Lung (tissue), 12 donors: Measurements from ENCODE around the gene PAF1. TPM values are rescaled to one million over a fixed set of nuclear protein-coding genes. Genes with fewer than 3 reads are reported as not detected.

Experiments
- ATAC-seq: fragments of 200-7000 bp; cut with Tn5 transposase; one replicate; pipeline ENCODE4 v1.9.1; 2020; ENCODE audit warnings: moderate number of reproducible peaks; ENCODE audit not compliant: insufficient read depth, low FRiP score
- DNase-seq, 3 donors: peaks; one replicate each; pipeline ENCODE4 v3.0.0-alpha.2; 2013 to 2017
- H3K27ac ChIP-seq, 2 donors: one replicate each; pipeline ENCODE4 v1.5.1; 2013; ENCODE audit warnings: mild to moderate bottlenecking in 2 of 2, moderate library complexity in 2 of 2, control low read depth in 1 of 2, inconsistent platforms in 1 of 2, low read depth in 1 of 2, low read length in 1 of 2
- H3K27me3 ChIP-seq, 3 donors: one replicate each; pipeline ENCODE4 v1.5.1; 2013; ENCODE audit warnings: low read length in 2 of 3; ENCODE audit not compliant: control insufficient read depth in 3 of 3, insufficient read depth in 3 of 3
- H3K36me3 ChIP-seq, 4 donors: one replicate each; pipeline ENCODE4 v1.5.1; 2013; ENCODE audit warnings: low read length in 4 of 4, mild to moderate bottlenecking in 1 of 4, moderate library complexity in 1 of 4; ENCODE audit not compliant: control insufficient read depth in 4 of 4, insufficient read depth in 4 of 4
- H3K4me1 ChIP-seq, 5 donors: one replicate each; pipeline ENCODE4 v1.5.1; 2013; ENCODE audit warnings: low read length in 5 of 5, mild to moderate bottlenecking in 2 of 5, moderate library complexity in 1 of 5; ENCODE audit not compliant: control insufficient read depth in 5 of 5, insufficient read depth in 5 of 5
- H3K4me3 ChIP-seq: one replicate; pipeline ENCODE4 v1.5.1; 2013; ENCODE audit warnings: mild to moderate bottlenecking, control low read depth, moderate library complexity
- H3K9ac ChIP-seq, 2 donors: one replicate each; pipeline ENCODE4 v1.5.1; 2013; ENCODE audit warnings: low read length in 2 of 2, control low read depth in 1 of 2; ENCODE audit not compliant: insufficient read depth in 1 of 2
- H3K9me3 ChIP-seq, 4 donors: one replicate each; pipeline ENCODE4 v1.5.1; 2013; ENCODE audit warnings: low read length in 3 of 4, mild to moderate bottlenecking in 1 of 4, moderate library complexity in 1 of 4; ENCODE audit not compliant: control insufficient read depth in 4 of 4, insufficient read depth in 3 of 4
- CTCF ChIP-seq: IDR thresholded peaks from 2 replicates; pipeline ENCODE4 v1.5.1; 2012; ENCODE audit warnings: mild to moderate bottlenecking; ENCODE audit errors: control extremely low read depth, extremely low read depth
- WGBS, 2 donors: extraction: QIAGEN DNeasy Blood & Tissue Kit; methylation state at CpG; one replicate each; pipeline ENCODE4 v1.1.7; 2013; 5-methylcytosine and 5-hydroxymethylcytosine counted together
- polyA plus RNA-seq, 2 donors: library from polyadenylated mRNA; stranded (reverse); fragments of 200-250 nt; gene quantifications; one replicate each; pipeline ENCODE4 v1.2.1, GENCODE V29; 2013
- total RNA-seq, 2 donors: library from RNA; depleted of rRNA in 1 of 2; stranded (reverse); fragments of >200 nt in 1 of 2; gene quantifications; one replicate each; pipeline ENCODE4 v1.2.1, GENCODE V29; 2014 to 2021
- donor health status: control.
- donor health status: control.
- donor health status: Bipolar disorder and iron deficiency.
- donor health status: healthy.
- donor health status: DM: yes; HTN: yes; CAD: no.

Gene PAF1
- total and polyA plus RNA-seq, 4 donors: 24.8 to 41.8 (median 34.0) TPM

GRCh38 chr19:39419003-39419402 lies 28.1 kb upstream of the PAF1 start:
- ATAC-seq (no peak), DNase-seq (no peak)
- Histone ChIP-seq H3K4me1 (peaks cover 0 to 24% (median 9%) of the 10 kb centered on the region in 5 donors), H3K9ac (no peak overlapping the region), H3K27ac (no peak overlapping the region), H3K9me3 (no peaks in the 10 kb centered on the region), H3K36me3 (peaks cover 4 to 42% (median 32%) of the 10 kb centered on the region in 4 donors), H3K27me3 (no peaks in the 10 kb centered on the region), H3K4me3 (no peak overlapping the region)
- TF ChIP-seq CTCF: no peak
- WGBS, 2 donors: 79 to 86% methylated on average over 9 of the region's 9 CpGs

GRCh38 chr19:39417463-39418181 lies 26.7 kb upstream of the PAF1 start:
- H3K36me3 ChIP-seq: peaks cover 4 to 37% (median 27%) of the 10 kb centered on the region in 4 donors
- ATAC-seq: no peak
- no peak for DNase-seq
- H3K9me3 ChIP-seq: no peaks in the 10 kb centered on the region
- no peak for TF ChIP-seq CTCF
- H3K4me3 ChIP-seq: no peak overlapping the region
- peaks cover 0 to 24% (median 9%) of the 10 kb centered on the region in 5 donors for H3K4me1 ChIP-seq
- H3K27ac ChIP-seq: no peak overlapping the region
- H3K9ac ChIP-seq: no peak overlapping the region
- H3K27me3 ChIP-seq: no peaks in the 10 kb centered on the region
- WGBS, 2 donors: 70 to 89% methylated on average over 30 of the region's 30 CpGs

- Histone ChIP-seq H3K9ac (peak overlapping the region in 1 of 2 donors; percentile 3), H3K4me3 (no peak overlapping the region), H3K9me3 (no peaks in the 10 kb centered on the region), H3K27ac (no peak overlapping the region), H3K36me3 (peaks cover 4 to 31% (median 25%) of the 10 kb centered on the region in 4 donors), H3K27me3 (no peaks in the 10 kb centered on the region), H3K4me1 (peaks cover 0 to 31% (median 9%) of the 10 kb centered on the region in 5 donors)
- WGBS, 2 donors: 75 to 83% methylated on average over 23 to 27 of the region's 27 CpGs
- no peak for TF ChIP-seq CTCF
- ATAC-seq: no peak
- DNase-seq: no peak
Observed at GRCh38 chr19:39416152-39417120, 25.5 kb upstream of the PAF1 start.
